HEK293T (cell line): ENCODE data around the gene FGFR2.

Experiments
- BHLHE40 ChIP-seq: fragments of 450-650 bp; IDR thresholded peaks from 2 replicates; pipeline ENCODE4 v1.6.1; 2016; ENCODE audit warnings: mild to moderate bottlenecking, moderate library complexity, borderline replicate concordance
- FOXM1 ChIP-seq: fragments of 450-650 bp; IDR thresholded peaks from 2 replicates; pipeline ENCODE4 v1.6.1; 2017; ENCODE audit warnings: mild to moderate bottlenecking, borderline replicate concordance
- HDGF ChIP-seq: fragments of 450-650 bp; IDR thresholded peaks from 2 replicates; pipeline ENCODE4 v1.6.1; 2017; ENCODE audit warnings: antibody characterized with exemption, borderline replicate concordance
- NFRKB ChIP-seq: fragments of 450-650 bp; IDR thresholded peaks from 2 replicates; pipeline ENCODE4 v1.6.1; 2016; ENCODE audit warnings: mild to moderate bottlenecking, moderate library complexity
- PKNOX1 ChIP-seq: fragments of 450-650 bp; IDR thresholded peaks from 2 replicates; pipeline ENCODE4 v1.6.1; 2016
- SP1 ChIP-seq: fragments of 450-650 bp; IDR thresholded peaks from 2 replicates; pipeline ENCODE4 v1.6.1; 2017
- SUZ12 ChIP-seq: fragments of 450-650 bp; IDR thresholded peaks from 2 replicates; pipeline ENCODE4 v1.6.1; 2016; ENCODE audit warnings: mild to moderate bottlenecking
- TARDBP ChIP-seq: fragments of 450-650 bp; IDR thresholded peaks from 2 replicates; pipeline ENCODE4 v1.6.1; 2016
- ZNF384 ChIP-seq: fragments of 450-650 bp; IDR thresholded peaks from 2 replicates; pipeline ENCODE4 v1.6.1; 2016

DNA sequence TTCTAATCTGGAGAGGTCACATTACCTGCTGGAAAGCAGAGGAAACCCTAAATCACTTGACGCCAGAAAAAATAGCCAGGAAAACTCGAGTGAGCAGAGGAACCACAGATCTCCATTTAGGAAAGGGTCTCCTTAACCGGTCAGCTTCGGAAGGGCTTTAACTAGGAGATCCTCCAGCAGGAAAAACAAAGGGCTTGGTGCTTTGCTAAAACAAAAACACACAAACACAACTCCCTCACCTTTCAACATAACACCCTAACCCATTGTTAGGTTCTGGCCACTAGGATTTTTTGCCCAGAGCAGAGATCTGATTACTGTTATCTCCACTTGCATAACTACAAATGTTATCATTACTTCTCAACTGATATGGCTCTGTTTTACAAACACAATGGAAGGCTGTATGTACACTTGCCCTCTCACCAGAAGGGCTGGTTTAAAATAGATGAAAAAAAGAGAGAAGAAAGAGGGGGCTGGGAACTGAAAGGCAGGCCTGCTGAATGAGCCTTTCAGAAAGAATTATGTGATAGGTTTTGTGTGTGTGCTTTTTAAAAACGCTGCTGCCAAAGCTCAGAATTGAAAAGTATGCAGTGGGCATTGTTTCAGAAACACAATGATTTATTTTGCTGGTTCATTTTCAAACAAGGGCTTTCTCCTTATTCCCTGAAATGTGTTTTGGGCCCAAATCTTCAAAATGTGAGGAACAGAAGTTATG lies 161.5 kb downstream of the FGFR2 start:
- no peak for TF ChIP-seq PKNOX1
- no peak for TF ChIP-seq ZNF384
- no peak for TF ChIP-seq SUZ12
- TF ChIP-seq SP1, result no peak
- no peak for TF ChIP-seq BHLHE40
- TF ChIP-seq NFRKB, result no peak
- no peak for TF ChIP-seq HDGF
- no peak for TF ChIP-seq FOXM1
- TF ChIP-seq TARDBP, result no peak
